Measurements from ENCODE around the gene EML6.

EML6 gene

GRCh38 chr2:54904836-54905235 lies 181.4 kb downstream of the EML6 start:
- no peak for DNase-seq
- in situ Hi-C loops (cut with HindIII; ENCODE audit: low pct_ligation_motif_present, low sequenced_read_pairs), result loop anchor here (25.0 kb wide), 1 partner anchor 257 kb away; no protein-coding TSS in a partner anchor
- Histone ChIP-seq H3K36me3 (replicated peaks) (no peaks in the 10 kb centered on the region), H3K27ac (no peak overlapping the region), H3K4me3 (ENCODE audit: low read depth, low read length) (no peak overlapping the region), H3K27me3 (replicated peaks) (no peaks in the 10 kb centered on the region)
- TF ChIP-seq, protein P1, sequence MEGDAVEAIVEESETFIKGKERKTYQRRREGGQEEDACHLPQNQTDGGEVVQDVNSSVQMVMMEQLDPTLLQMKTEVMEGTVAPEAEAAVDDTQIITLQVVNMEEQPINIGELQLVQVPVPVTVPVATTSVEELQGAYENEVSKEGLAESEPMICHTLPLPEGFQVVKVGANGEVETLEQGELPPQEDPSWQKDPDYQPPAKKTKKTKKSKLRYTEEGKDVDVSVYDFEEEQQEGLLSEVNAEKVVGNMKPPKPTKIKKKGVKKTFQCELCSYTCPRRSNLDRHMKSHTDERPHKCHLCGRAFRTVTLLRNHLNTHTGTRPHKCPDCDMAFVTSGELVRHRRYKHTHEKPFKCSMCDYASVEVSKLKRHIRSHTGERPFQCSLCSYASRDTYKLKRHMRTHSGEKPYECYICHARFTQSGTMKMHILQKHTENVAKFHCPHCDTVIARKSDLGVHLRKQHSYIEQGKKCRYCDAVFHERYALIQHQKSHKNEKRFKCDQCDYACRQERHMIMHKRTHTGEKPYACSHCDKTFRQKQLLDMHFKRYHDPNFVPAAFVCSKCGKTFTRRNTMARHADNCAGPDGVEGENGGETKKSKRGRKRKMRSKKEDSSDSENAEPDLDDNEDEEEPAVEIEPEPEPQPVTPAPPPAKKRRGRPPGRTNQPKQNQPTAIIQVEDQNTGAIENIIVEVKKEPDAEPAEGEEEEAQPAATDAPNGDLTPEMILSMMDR (IDR thresholded peaks at IDR 0.05; ENCODE audit: low read depth, low read length, missing control alignments), result no peak

- H3K36me3 ChIP-seq (replicated peaks), result no peaks in the 10 kb centered on the region
- H3K27me3 ChIP-seq (replicated peaks), result no peaks in the 10 kb centered on the region
- H3K4me3 ChIP-seq (ENCODE audit: low read depth, low read length), result no peak overlapping the region
- TF ChIP-seq, protein P1 (IDR thresholded peaks at IDR 0.05; ENCODE audit: low read depth, low read length, missing control alignments), result no peak
- no peak overlapping the region for H3K27ac ChIP-seq
- DNase-seq, result no peak
- in situ Hi-C loops (cut with HindIII; ENCODE audit: low pct_ligation_motif_present, low sequenced_read_pairs), result loop anchor here (25.0 kb wide), 1 partner anchor 256 kb away; no protein-coding TSS in a partner anchor
Observed at GRCh38 chr2:54906716-54907115, 183.3 kb downstream of the EML6 start.

- H3K36me3 ChIP-seq (replicated peaks), result no peaks in the 10 kb centered on the region
- H3K27me3 ChIP-seq (replicated peaks), result no peaks in the 10 kb centered on the region
- TF ChIP-seq, protein P1 (IDR thresholded peaks at IDR 0.05; ENCODE audit: low read depth, low read length, missing control alignments), result no peak
- no peak for DNase-seq
- H3K4me3 ChIP-seq (ENCODE audit: low read depth, low read length), result no peak overlapping the region
- in situ Hi-C loops (cut with HindIII; ENCODE audit: low pct_ligation_motif_present, low sequenced_read_pairs), result loop anchor here (25.0 kb wide), 1 partner anchor 255 kb away; no protein-coding TSS in a partner anchor
- no peak overlapping the region for H3K27ac ChIP-seq
Observed at GRCh38 chr2:54907663-54908062, 184.2 kb downstream of the EML6 start.

GRCh38 chr2:54908591-54908990 lies 185.1 kb downstream of the EML6 start:
- TF ChIP-seq, protein P1 (IDR thresholded peaks at IDR 0.05; ENCODE audit: low read depth, low read length, missing control alignments), result no peak
- H3K27ac ChIP-seq, result no peak overlapping the region
- in situ Hi-C loops (cut with HindIII; ENCODE audit: low pct_ligation_motif_present, low sequenced_read_pairs), result loop anchor here (25.0 kb wide), 1 partner anchor 254 kb away; no protein-coding TSS in a partner anchor

DNA sequence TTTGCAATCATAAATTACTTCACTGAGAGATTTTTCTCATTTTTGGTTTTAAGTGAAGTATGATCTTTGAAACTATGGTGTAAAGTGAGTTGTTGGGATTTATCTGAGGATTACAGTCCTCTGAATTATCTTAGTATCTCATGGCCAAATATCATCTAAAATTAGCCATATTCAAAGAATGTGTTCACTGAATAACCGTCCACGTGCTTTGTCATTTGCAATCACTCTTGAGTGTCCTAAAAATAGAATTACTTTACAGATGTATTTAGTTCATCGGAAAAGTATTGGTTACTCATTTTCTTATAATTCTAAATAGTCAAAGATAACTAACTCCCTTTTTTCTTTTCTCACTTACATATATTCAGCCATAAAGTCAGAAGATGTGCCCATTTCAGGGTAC lies 185.5 kb downstream of the EML6 start:
- DNase-seq, result no peak
- TF ChIP-seq, protein P1 (IDR thresholded peaks at IDR 0.05; ENCODE audit: low read depth, low read length, missing control alignments), result no peak
- in situ Hi-C loops (cut with HindIII; ENCODE audit: low pct_ligation_motif_present, low sequenced_read_pairs), result loop anchor here (25.0 kb wide), 1 partner anchor 253 kb away; no protein-coding TSS in a partner anchor
- Histone ChIP-seq H3K27me3 (replicated peaks) (no peaks in the 10 kb centered on the region), H3K4me3 (ENCODE audit: low read depth, low read length) (no peak overlapping the region), H3K36me3 (replicated peaks) (no peaks in the 10 kb centered on the region), H3K27ac (no peak overlapping the region)

More at GRCh38 chr2:54908591-54908990, 185.1 kb downstream of the EML6 start:
- H3K4me3 ChIP-seq (ENCODE audit: low read depth, low read length), result no peak overlapping the region
- no peaks in the 10 kb centered on the region for H3K36me3 ChIP-seq (replicated peaks)
- H3K27me3 ChIP-seq (replicated peaks), result no peaks in the 10 kb centered on the region
- no peak for DNase-seq

GRCh38 chr2:54912305-54912704 lies 188.8 kb downstream of the EML6 start:
- in situ Hi-C loops (cut with HindIII; ENCODE audit: low pct_ligation_motif_present, low sequenced_read_pairs), result loop anchor here (25.0 kb wide), 1 partner anchor 250 kb away; no protein-coding TSS in a partner anchor
- TF ChIP-seq, protein P1 (IDR thresholded peaks at IDR 0.05; ENCODE audit: low read depth, low read length, missing control alignments), result no peak
- DNase-seq, result no peak
- Histone ChIP-seq H3K36me3 (replicated peaks) (no peaks in the 10 kb centered on the region), H3K4me3 (ENCODE audit: low read depth, low read length) (no peak overlapping the region), H3K27me3 (replicated peaks) (no peaks in the 10 kb centered on the region), H3K27ac (no peak overlapping the region)
